ENCODE measurements around the gene NDRG3.
"Not testable (repeated sequence)": the region's sequence is repeated elsewhere in the genome, so short reads cannot be mapped to it uniquely, and the experiment has no call there.

NDRG3 gene

GRCh38 chr20:36624944-36625324, 121.0 kb downstream of the NDRG3 start:
- no peak overlapping the region for H3K9ac ChIP-seq (ENCODE audit: low read length)
- no peaks in the 10 kb centered on the region for H3K4me1 ChIP-seq (ENCODE audit: control insufficient read depth, low read depth, low read length)
- no peaks in the 10 kb centered on the region for H3K36me3 ChIP-seq (ENCODE audit: control insufficient read depth, low read depth, low read length)
- no peak overlapping the region for H3K27ac ChIP-seq (ENCODE audit: low read length)
- no peaks in the 10 kb centered on the region for H3K9me3 ChIP-seq (ENCODE audit: control insufficient read depth, low read depth, low read length)
- H3K4me3 ChIP-seq (ENCODE audit: low read length) = no peak overlapping the region
- no peaks in the 10 kb centered on the region for H3K27me3 ChIP-seq (ENCODE audit: control insufficient read depth, insufficient read depth, low read length)

- H3K27me3 ChIP-seq (ENCODE audit: control insufficient read depth, insufficient read depth, low read length) = no peaks in the 10 kb centered on the region
- no peak overlapping the region for H3K27ac ChIP-seq (ENCODE audit: low read length)
- no peaks in the 10 kb centered on the region for H3K9me3 ChIP-seq (ENCODE audit: control insufficient read depth, low read depth, low read length)
- H3K36me3 ChIP-seq (ENCODE audit: control insufficient read depth, low read depth, low read length) = no peaks in the 10 kb centered on the region
- H3K9ac ChIP-seq (ENCODE audit: low read length) = no peak overlapping the region
- H3K4me1 ChIP-seq (ENCODE audit: control insufficient read depth, low read depth, low read length) = no peaks in the 10 kb centered on the region
- H3K4me3 ChIP-seq (ENCODE audit: low read length) = no peak overlapping the region
Measured at GRCh38 chr20:36624068-36624943, 121.6 kb downstream of the NDRG3 start.

- Histone ChIP-seq H3K27ac (ENCODE audit: low read length) (no peak overlapping the region), H3K9me3 (ENCODE audit: control insufficient read depth, low read depth, low read length) (no peaks in the 10 kb centered on the region), H3K4me1 (ENCODE audit: control insufficient read depth, low read depth, low read length) (no peaks in the 10 kb centered on the region), H3K36me3 (ENCODE audit: control insufficient read depth, low read depth, low read length) (no peaks in the 10 kb centered on the region), H3K4me3 (ENCODE audit: low read length) (no peak overlapping the region), H3K9ac (ENCODE audit: low read length) (no peak overlapping the region), H3K27me3 (ENCODE audit: control insufficient read depth, insufficient read depth, low read length) (no peaks in the 10 kb centered on the region)
Measured at GRCh38 chr20:36623444-36623843, 122.4 kb downstream of the NDRG3 start.

GRCh38 chr20:36620917-36621316, 125.0 kb downstream of the NDRG3 start:
- no peaks in the 10 kb centered on the region for H3K4me1 ChIP-seq (ENCODE audit: control insufficient read depth, low read depth, low read length)
- no peaks in the 10 kb centered on the region for H3K27me3 ChIP-seq (ENCODE audit: control insufficient read depth, insufficient read depth, low read length)
- no peak overlapping the region for H3K4me3 ChIP-seq (ENCODE audit: low read length)
- no peak overlapping the region for H3K9ac ChIP-seq (ENCODE audit: low read length)
- H3K36me3 ChIP-seq (ENCODE audit: control insufficient read depth, low read depth, low read length) = no peaks in the 10 kb centered on the region
- H3K27ac ChIP-seq (ENCODE audit: low read length) = no peak overlapping the region
- no peaks in the 10 kb centered on the region for H3K9me3 ChIP-seq (ENCODE audit: control insufficient read depth, low read depth, low read length)

GRCh38 chr20:36614781-36615557, 130.9 kb downstream of the NDRG3 start:
- peaks cover 41% of the 10 kb centered on the region for H3K36me3 ChIP-seq (ENCODE audit: control insufficient read depth, low read depth, low read length)
- H3K4me3 ChIP-seq (ENCODE audit: low read length) = no peak overlapping the region
- H3K27me3 ChIP-seq (ENCODE audit: control insufficient read depth, insufficient read depth, low read length) = no peaks in the 10 kb centered on the region
- H3K4me1 ChIP-seq (ENCODE audit: control insufficient read depth, low read depth, low read length) = no peaks in the 10 kb centered on the region
- H3K9me3 ChIP-seq (ENCODE audit: control insufficient read depth, low read depth, low read length) = no peaks in the 10 kb centered on the region
- no peak overlapping the region for H3K9ac ChIP-seq (ENCODE audit: low read length)
- no peak overlapping the region for H3K27ac ChIP-seq (ENCODE audit: low read length)

GRCh38 chr20:36613974-36614373, 131.9 kb downstream of the NDRG3 start:
- Histone ChIP-seq H3K36me3 (ENCODE audit: control insufficient read depth, low read depth, low read length) (peaks cover 49% of the 10 kb centered on the region), H3K9ac (ENCODE audit: low read length) (no peak overlapping the region)

GRCh38 chr20:36611625-36612024, 134.3 kb downstream of the NDRG3 start:
- Histone ChIP-seq H3K36me3 (ENCODE audit: control insufficient read depth, low read depth, low read length) (peaks cover 61% of the 10 kb centered on the region), H3K4me1 (ENCODE audit: control insufficient read depth, low read depth, low read length) (peaks cover 3% of the 10 kb centered on the region), H3K27ac (ENCODE audit: low read length) (no peak overlapping the region), H3K4me3 (ENCODE audit: low read length) (no peak overlapping the region), H3K9me3 (ENCODE audit: control insufficient read depth, low read depth, low read length) (no peaks in the 10 kb centered on the region), H3K9ac (ENCODE audit: low read length) (no peak overlapping the region), H3K27me3 (ENCODE audit: control insufficient read depth, insufficient read depth, low read length) (no peaks in the 10 kb centered on the region)

More at GRCh38 chr20:36613974-36614373, 131.9 kb downstream of the NDRG3 start:
- Histone ChIP-seq H3K4me3 (ENCODE audit: low read length) (no peak overlapping the region), H3K4me1 (ENCODE audit: control insufficient read depth, low read depth, low read length) (no peaks in the 10 kb centered on the region), H3K9me3 (ENCODE audit: control insufficient read depth, low read depth, low read length) (no peaks in the 10 kb centered on the region), H3K27ac (ENCODE audit: low read length) (no peak overlapping the region), H3K27me3 (ENCODE audit: control insufficient read depth, insufficient read depth, low read length) (no peaks in the 10 kb centered on the region)

- H3K27ac ChIP-seq (ENCODE audit: low read length); H3K9ac ChIP-seq (ENCODE audit: low read length); H3K4me3 ChIP-seq (ENCODE audit: low read length); H3K4me1 ChIP-seq (ENCODE audit: control insufficient read depth, low read depth, low read length); H3K9me3 ChIP-seq (ENCODE audit: control insufficient read depth, low read depth, low read length); H3K27me3 ChIP-seq (ENCODE audit: control insufficient read depth, insufficient read depth, low read length): not testable (repeated sequence)
- peaks cover 50% of the 10 kb centered on the region for H3K36me3 ChIP-seq (ENCODE audit: control insufficient read depth, low read depth, low read length)
Measured at GRCh38 chr20:36608388-36608728, 137.5 kb downstream of the NDRG3 start.

GRCh38 chr20:36607586-36608387, 138.1 kb downstream of the NDRG3 start:
- H3K9ac ChIP-seq (ENCODE audit: low read length) = no peak overlapping the region
- no peak overlapping the region for H3K4me3 ChIP-seq (ENCODE audit: low read length)

GRCh38 chr20:36606158-36607066, 139.5 kb downstream of the NDRG3 start:
- H3K9me3 ChIP-seq (ENCODE audit: control insufficient read depth, low read depth, low read length) = no peaks in the 10 kb centered on the region
- peak overlapping the region; percentile 81 for H3K9ac ChIP-seq (ENCODE audit: low read length)
- H3K4me1 ChIP-seq (ENCODE audit: control insufficient read depth, low read depth, low read length) = peaks cover 11% of the 10 kb centered on the region
- H3K27ac ChIP-seq (ENCODE audit: low read length) = no peak overlapping the region
- peak overlapping the region; percentile 71 for H3K4me3 ChIP-seq (ENCODE audit: low read length)
- no peaks in the 10 kb centered on the region for H3K27me3 ChIP-seq (ENCODE audit: control insufficient read depth, insufficient read depth, low read length)
- H3K36me3 ChIP-seq (ENCODE audit: control insufficient read depth, low read depth, low read length) = peaks cover 33% of the 10 kb centered on the region

More at GRCh38 chr20:36607586-36608387, 138.1 kb downstream of the NDRG3 start:
- Histone ChIP-seq H3K4me1 (ENCODE audit: control insufficient read depth, low read depth, low read length) (peaks cover 7% of the 10 kb centered on the region), H3K9me3 (ENCODE audit: control insufficient read depth, low read depth, low read length) (no peaks in the 10 kb centered on the region), H3K36me3 (ENCODE audit: control insufficient read depth, low read depth, low read length) (peaks cover 45% of the 10 kb centered on the region), H3K27ac (ENCODE audit: low read length) (no peak overlapping the region), H3K27me3 (ENCODE audit: control insufficient read depth, insufficient read depth, low read length) (no peaks in the 10 kb centered on the region)

Data from iPS-18a (cell line).